IPS-18a (cell line): ENCODE results near the gene BAIAP2.
"Not testable (repeated sequence)": the region's sequence is repeated elsewhere in the genome, so short reads cannot be mapped to it uniquely, and the experiment has no call there.

Experiments
- H3K27ac ChIP-seq: one replicate; pipeline ENCODE4 v1.5.1; 2013; ENCODE audit warnings: low read length
- H3K27me3 ChIP-seq: one replicate; pipeline ENCODE4 v1.6.1; 2013; ENCODE audit warnings: mild to moderate bottlenecking, low read length; ENCODE audit not compliant: control insufficient read depth, insufficient read depth
- H3K36me3 ChIP-seq: one replicate; pipeline ENCODE4 v1.6.1; 2013; ENCODE audit warnings: low read depth, low read length; ENCODE audit not compliant: control insufficient read depth
- H3K4me1 ChIP-seq: one replicate; pipeline ENCODE4 v1.6.1; 2013; ENCODE audit warnings: low read depth, low read length; ENCODE audit not compliant: control insufficient read depth
- H3K4me3 ChIP-seq: one replicate; pipeline ENCODE4 v1.5.1; 2013; ENCODE audit warnings: low read length
- H3K9ac ChIP-seq: one replicate; pipeline ENCODE4 v1.6.1; 2013; ENCODE audit warnings: mild to moderate bottlenecking, low read length, moderate library complexity
- H3K9me3 ChIP-seq: one replicate; pipeline ENCODE4 v1.6.1; 2013; ENCODE audit warnings: low read depth, low read length; ENCODE audit not compliant: control insufficient read depth

Gene BAIAP2

GRCh38 chr17:81003711-81004475 lies 31.1 kb upstream of the BAIAP2 start:
- Histone ChIP-seq H3K9ac (no peak overlapping the region), H3K4me3 (peak overlapping the region; percentile 37), H3K27me3 (peaks cover 52% of the 10 kb centered on the region), H3K4me1 (no peaks in the 10 kb centered on the region), H3K27ac (no peak overlapping the region), H3K36me3 (no peaks in the 10 kb centered on the region), H3K9me3 (no peaks in the 10 kb centered on the region)

DNA sequence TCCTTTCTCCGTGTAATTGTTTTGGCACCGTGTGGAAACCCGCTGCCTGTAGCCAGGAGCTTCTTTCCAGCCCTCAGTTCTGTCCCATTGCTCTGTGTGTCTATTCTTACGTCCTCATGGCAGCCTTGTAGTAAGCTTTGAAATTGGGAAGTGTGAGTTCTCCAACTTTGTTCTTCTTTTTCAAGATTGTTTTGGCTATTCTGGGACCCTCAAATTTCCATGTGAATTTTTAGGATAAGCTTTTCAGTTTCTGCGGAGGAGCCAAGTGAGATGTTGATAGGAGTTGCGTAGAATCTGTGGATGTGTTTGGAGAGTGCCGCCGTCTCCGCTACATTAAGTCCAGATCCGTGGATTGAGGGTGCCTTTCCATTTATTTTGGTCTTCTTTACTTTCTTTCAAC lies 28.1 kb upstream of the BAIAP2 start:
- H3K27ac ChIP-seq = no peak overlapping the region
- H3K9me3 ChIP-seq = no peaks in the 10 kb centered on the region
- H3K36me3 ChIP-seq = no peaks in the 10 kb centered on the region
- no peaks in the 10 kb centered on the region for H3K4me1 ChIP-seq
- H3K9ac ChIP-seq = no peak overlapping the region
- H3K27me3 ChIP-seq = peaks cover 52% of the 10 kb centered on the region
- no peak overlapping the region for H3K4me3 ChIP-seq

DNA sequence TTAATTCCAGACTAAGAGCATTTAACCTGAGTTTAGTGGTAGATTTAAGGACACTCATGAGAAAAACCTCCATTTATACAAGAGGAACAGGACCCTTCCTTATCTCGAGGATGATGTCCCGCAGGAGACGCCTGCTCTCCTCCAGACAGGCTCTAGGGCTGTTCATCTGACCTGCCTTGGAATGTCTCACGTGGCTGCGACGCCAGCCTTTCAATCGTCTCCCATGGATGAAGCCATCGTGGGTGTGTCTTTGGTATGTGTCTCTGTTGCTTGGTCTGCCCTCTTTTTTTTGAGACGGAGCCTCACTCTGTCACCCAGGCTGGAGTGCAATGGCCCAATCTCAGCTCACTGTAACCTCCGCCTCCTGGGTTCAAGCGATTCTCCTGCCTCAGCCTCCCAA lies 26.8 kb upstream of the BAIAP2 start:
- Histone ChIP-seq H3K27ac (no peak overlapping the region), H3K27me3 (peaks cover 40% of the 10 kb centered on the region), H3K4me1 (no peaks in the 10 kb centered on the region), H3K9ac (no peak overlapping the region), H3K36me3 (no peaks in the 10 kb centered on the region), H3K9me3 (no peaks in the 10 kb centered on the region), H3K4me3 (no peak overlapping the region)

DNA sequence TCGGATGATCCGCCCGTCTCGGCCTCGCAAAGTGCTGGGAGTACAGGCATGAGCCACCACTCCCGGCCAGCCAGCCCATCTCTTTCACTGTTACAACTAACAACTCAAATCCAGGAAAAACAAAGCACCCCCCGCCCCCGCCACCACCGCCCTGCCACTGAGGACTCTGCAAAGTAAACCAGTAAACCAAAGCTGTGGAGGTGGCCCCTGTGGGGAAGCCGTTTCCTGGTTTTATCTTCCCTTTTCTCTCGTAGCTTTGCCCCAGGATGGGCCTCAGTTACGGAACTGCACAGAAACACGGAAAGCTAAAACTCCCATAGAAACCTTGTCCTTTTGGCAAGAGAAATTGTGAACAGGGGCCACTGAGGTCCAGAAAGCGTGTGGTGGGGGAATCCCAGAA lies 25.8 kb upstream of the BAIAP2 start:
- Histone ChIP-seq H3K36me3 (no peaks in the 10 kb centered on the region), H3K27ac (no peak overlapping the region), H3K27me3 (peaks cover 32% of the 10 kb centered on the region), H3K4me3 (no peak overlapping the region), H3K4me1 (peaks cover 4% of the 10 kb centered on the region), H3K9me3 (no peaks in the 10 kb centered on the region), H3K9ac (no peak overlapping the region)

GRCh38 chr17:81010935-81011334 lies 24.0 kb upstream of the BAIAP2 start:
- no peaks in the 10 kb centered on the region for H3K9me3 ChIP-seq
- H3K4me3 ChIP-seq = no peak overlapping the region
- no peak overlapping the region for H3K27ac ChIP-seq
- H3K9ac ChIP-seq = no peak overlapping the region
- H3K36me3 ChIP-seq = no peaks in the 10 kb centered on the region
- peaks cover 16% of the 10 kb centered on the region for H3K27me3 ChIP-seq
- peaks cover 4% of the 10 kb centered on the region for H3K4me1 ChIP-seq

DNA sequence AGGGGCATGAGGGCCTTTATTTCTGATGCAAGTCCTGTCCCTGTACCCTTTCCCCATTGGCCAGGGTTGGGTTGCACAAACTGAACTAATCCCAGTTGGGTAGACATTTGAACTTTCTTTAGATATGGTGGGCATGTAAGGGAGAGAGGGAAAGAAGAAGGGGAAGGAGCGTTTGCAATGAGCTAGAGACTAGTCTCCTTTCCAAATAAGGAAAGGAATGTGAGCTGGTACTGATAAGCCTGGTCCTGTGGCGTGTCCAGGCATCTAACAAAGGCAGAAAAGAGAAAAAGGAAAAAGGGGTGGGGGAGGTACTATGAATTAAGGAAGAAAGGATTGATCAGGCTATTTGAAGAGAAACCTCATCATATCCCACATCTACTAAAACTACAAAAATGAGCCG lies 23.0 kb upstream of the BAIAP2 start:
- Histone ChIP-seq H3K9ac (no peak overlapping the region), H3K4me1 (peaks cover 4% of the 10 kb centered on the region), H3K4me3 (no peak overlapping the region), H3K9me3 (no peaks in the 10 kb centered on the region), H3K36me3 (no peaks in the 10 kb centered on the region), H3K27me3 (peaks cover 7% of the 10 kb centered on the region), H3K27ac (no peak overlapping the region)

DNA sequence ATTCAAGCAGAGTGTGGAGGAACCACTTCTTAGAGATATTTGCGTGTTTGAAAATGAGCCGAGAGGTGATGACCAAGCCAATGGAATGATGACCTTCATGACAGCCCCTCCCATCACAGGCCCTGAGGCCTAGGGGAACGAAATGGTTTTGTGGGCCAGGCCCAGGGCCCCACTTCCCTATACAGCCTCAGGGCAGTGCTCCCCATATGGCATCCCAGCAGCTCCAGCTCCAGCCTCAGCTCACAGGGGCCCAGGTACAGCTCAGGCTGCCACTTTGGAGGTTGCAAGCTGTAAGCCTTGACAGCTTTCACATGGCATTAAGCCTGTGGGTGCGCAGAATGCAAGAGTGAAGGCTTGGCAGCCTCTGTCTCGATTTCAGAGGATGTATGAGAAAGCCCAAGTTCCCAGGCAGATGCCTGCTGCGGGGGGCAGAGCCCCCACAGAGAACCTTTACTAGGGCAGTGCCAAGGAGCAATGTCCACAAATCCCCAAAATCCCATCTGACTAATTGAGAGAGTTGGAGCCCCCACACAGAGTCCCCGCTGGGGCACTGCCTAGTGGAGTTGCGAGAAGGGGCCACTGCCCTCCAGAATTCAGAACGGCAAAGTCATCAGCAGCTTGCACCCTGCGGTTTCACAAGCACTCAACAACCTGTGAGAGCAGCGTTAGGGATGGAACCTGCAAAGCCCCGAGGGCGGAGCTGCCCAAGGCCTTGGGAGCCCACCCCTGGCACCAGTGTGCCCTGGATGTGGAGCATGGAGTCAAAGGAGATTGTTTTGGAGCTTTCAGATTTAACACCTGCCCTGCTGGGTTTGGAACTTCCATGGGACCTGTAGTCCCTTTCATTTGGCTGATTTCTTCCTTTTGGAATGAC lies 22.1 kb upstream of the BAIAP2 start:
- Histone ChIP-seq H3K36me3 (no peaks in the 10 kb centered on the region), H3K9me3 (no peaks in the 10 kb centered on the region), H3K4me3 (no peak overlapping the region), H3K27ac (no peak overlapping the region), H3K9ac (no peak overlapping the region), H3K4me1 (peaks cover 4% of the 10 kb centered on the region), H3K27me3 (no peaks in the 10 kb centered on the region)

DNA sequence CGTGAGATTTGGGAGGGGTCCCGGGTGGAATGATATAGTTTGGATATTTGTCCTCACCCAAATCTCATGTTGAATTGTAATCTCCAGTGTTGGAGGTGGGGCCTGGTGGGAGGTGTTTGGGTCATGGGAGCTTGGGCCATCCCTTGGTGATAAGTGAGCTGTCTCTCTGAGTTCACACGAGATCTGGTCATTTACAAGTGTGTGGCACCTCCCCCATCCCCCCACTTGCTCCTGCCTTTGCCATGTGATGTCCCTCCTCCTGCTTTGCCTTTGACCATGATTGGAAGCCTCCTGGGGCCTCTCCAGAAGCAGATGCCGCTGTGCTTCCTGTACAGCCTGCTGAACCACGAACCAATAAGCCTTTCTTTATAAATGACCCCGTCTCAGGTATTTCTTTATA lies 21.3 kb upstream of the BAIAP2 start:
- Histone ChIP-seq H3K27me3 (no peaks in the 10 kb centered on the region), H3K4me3 (no peak overlapping the region), H3K36me3 (no peaks in the 10 kb centered on the region), H3K9ac (no peak overlapping the region), H3K4me1 (peaks cover 4% of the 10 kb centered on the region), H3K9me3 (no peaks in the 10 kb centered on the region), H3K27ac (no peak overlapping the region)

DNA sequence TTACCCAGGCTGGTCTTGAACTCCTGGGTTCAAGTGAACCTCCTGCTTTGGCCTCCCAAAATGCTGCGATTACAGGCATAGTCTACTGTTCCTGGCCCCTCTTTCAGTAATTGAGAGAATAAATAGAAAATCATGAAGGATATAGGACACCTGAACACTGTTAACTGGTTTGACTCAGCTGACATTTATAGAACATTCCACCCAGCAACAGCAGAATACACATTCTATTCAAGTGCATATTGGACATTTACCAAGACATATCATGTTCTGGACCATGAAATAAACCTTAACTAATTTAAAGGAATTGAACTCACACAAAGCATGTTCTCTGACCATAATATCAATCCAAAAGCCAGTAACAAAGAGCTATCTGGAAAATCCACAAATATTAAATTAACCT lies 19.8 kb upstream of the BAIAP2 start:
- H3K9ac ChIP-seq = no peak overlapping the region
- peaks cover 4% of the 10 kb centered on the region for H3K4me1 ChIP-seq
- no peak overlapping the region for H3K27ac ChIP-seq
- no peaks in the 10 kb centered on the region for H3K27me3 ChIP-seq
- H3K36me3 ChIP-seq = no peaks in the 10 kb centered on the region
- H3K4me3 ChIP-seq = no peak overlapping the region
- no peaks in the 10 kb centered on the region for H3K9me3 ChIP-seq

DNA sequence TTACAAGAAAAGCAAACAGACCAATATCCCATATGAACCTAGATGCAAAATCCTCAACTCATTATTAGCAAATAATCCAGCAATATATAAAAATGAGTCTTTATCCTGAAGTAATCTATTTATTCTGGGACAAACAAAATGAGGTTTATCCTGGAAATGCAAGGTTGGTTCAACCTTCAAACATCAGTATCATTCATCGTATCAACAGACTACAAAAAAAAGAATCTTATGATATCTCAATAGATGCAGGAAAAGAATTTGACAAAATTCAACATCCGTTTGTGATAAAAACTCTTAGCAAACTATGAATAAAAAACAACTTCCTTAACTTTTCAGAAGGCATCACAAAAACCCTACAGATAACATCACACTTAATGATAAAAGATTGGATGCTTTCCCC lies 18.4 kb upstream of the BAIAP2 start:
- H3K9ac ChIP-seq = no peak overlapping the region
- H3K9me3 ChIP-seq = no peaks in the 10 kb centered on the region
- H3K4me1 ChIP-seq = peaks cover 4% of the 10 kb centered on the region
- H3K36me3 ChIP-seq = no peaks in the 10 kb centered on the region
- H3K4me3 ChIP-seq = no peak overlapping the region
- no peak overlapping the region for H3K27ac ChIP-seq
- no peaks in the 10 kb centered on the region for H3K27me3 ChIP-seq

DNA sequence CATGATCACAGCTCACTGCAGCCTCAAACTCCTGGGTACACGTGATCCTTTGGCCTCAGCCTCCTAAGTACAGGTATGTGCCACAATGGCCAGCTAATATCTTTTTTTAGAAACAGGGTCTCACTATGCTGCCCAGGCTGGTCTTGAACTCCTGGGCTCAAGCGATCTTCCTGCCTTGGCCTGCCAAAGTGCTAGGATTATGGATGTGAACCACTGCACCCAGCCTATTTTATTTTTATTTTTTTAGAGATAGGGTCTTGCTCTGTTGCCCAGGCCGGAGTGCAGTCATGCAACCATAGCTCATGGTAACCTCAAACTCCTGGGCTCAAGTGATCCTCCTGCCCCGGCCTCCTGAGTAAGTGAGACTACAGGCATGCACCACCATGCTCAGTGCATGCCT lies 17.6 kb upstream of the BAIAP2 start:
- not testable (repeated sequence) for H3K4me1 ChIP-seq, H3K9ac ChIP-seq, H3K27me3 ChIP-seq, H3K36me3 ChIP-seq, H3K27ac ChIP-seq, H3K9me3 ChIP-seq, H3K4me3 ChIP-seq
